GM23338 (cell line): ENCODE data around the gene OBSCN.

Experiments
- CREB1 ChIP-seq: fragments of 250-450 bp; sonication (Bioruptor Pico); IDR thresholded peaks from 2 replicates; pipeline ENCODE4 v1.5.0; 2020; ENCODE audit warnings: low read depth, mild to moderate bottlenecking, moderate library complexity
- CTCF ChIP-seq, 2 experiments: fragments of 200-600 bp in 1 of 2; sonication (generic) in 1 of 2; conservative IDR thresholded peaks; 2 replicates each; pipeline versions ENCODE4 v1.5.1 to v1.6.1; 2016 to 2017; ENCODE audit warnings: antibody characterized with exemption in 2 of 2, low read depth in 2 of 2, mild to moderate bottlenecking in 2 of 2, moderate library complexity in 1 of 2
- ETS1 ChIP-seq: IDR thresholded peaks from 2 replicates; pipeline ENCODE4 v1.6.1; 2016; ENCODE audit warnings: antibody characterized with exemption
- EZH2 ChIP-seq: fragments of 200-600 bp; sonication (generic); IDR thresholded peaks from one replicate; pipeline ENCODE4 v1.8.0; 2017; ENCODE audit warnings: antibody characterized with exemption, mild to moderate bottlenecking, low read depth; ENCODE audit not compliant: unreplicated experiment
- EZH2phosphoT487 ChIP-seq: fragments of 200-600 bp; sonication (generic); IDR thresholded peaks from one replicate; pipeline ENCODE4 v1.8.1; 2018; ENCODE audit warnings: antibody characterized with exemption; ENCODE audit not compliant: unreplicated experiment
- JUNB ChIP-seq: IDR thresholded peaks from one replicate; pipeline ENCODE4 v1.6.1; 2016; ENCODE audit warnings: antibody characterized with exemption; ENCODE audit not compliant: unreplicated experiment
- NANOG ChIP-seq: IDR thresholded peaks from 2 replicates; pipeline ENCODE4 v1.6.1; 2016; ENCODE audit warnings: antibody characterized with exemption, borderline replicate concordance
- POLR2AphosphoS5 ChIP-seq: IDR thresholded peaks from 2 replicates; pipeline ENCODE4 v1.6.1; 2016; ENCODE audit warnings: antibody characterized with exemption, low read depth
- REST ChIP-seq: IDR thresholded peaks from one replicate; pipeline ENCODE4 v1.6.1; 2018; ENCODE audit warnings: antibody characterized with exemption; ENCODE audit not compliant: unreplicated experiment
- STAT1 ChIP-seq: IDR thresholded peaks from one replicate; pipeline ENCODE4 v1.6.1; 2016; ENCODE audit warnings: antibody characterized with exemption; ENCODE audit not compliant: unreplicated experiment
- ZNF114 ChIP-seq: fragments of 250-450 bp; sonication (Bioruptor Pico); IDR thresholded peaks from 2 replicates; pipeline ENCODE4 v1.5.0; 2020; ENCODE audit warnings: mild to moderate bottlenecking, moderate library complexity
- ZNF331 ChIP-seq: fragments of 250-450 bp; sonication (Bioruptor Pico); IDR thresholded peaks from 2 replicates; pipeline ENCODE4 v1.5.0; 2020; ENCODE audit warnings: low read depth, mild to moderate bottlenecking, moderate library complexity
- ZNF462 ChIP-seq: fragments of 250-450 bp; sonication (Bioruptor Pico); IDR thresholded peaks from 2 replicates; pipeline ENCODE4 v1.5.0; 2020; ENCODE audit warnings: mild to moderate bottlenecking, moderate library complexity

- TF ChIP-seq ZNF114 (CRISPR knock-in tag) = no peak
- TF ChIP-seq EZH2 = no peak
- no peak for TF ChIP-seq REST
- TF ChIP-seq CTCF (conservative IDR thresholded peaks at IDR 0.05; ENCODE audit: low read depth in 2 of 2) = no peak
- TF ChIP-seq POLR2AphosphoS5 = no peak
- TF ChIP-seq JUNB = no peak
- no peak for TF ChIP-seq EZH2phosphoT487
- no peak for TF ChIP-seq ZNF331 (CRISPR knock-in tag)
- no peak for TF ChIP-seq ETS1
- TF ChIP-seq NANOG = no peak
- TF ChIP-seq CREB1 (CRISPR knock-in tag) = no peak
- no peak for TF ChIP-seq STAT1
- TF ChIP-seq ZNF462 = no peak
Observed at GRCh38 chr1:228362884-228363450, 155.1 kb downstream of the OBSCN start.
